Mesothelial cell of epicardium (in vitro differentiated cells): ENCODE data around the gene TBC1D14. TPM values are rescaled to one million over a fixed set of nuclear protein-coding genes. Genes with fewer than 3 reads are reported as not detected.

Experiments
- DNase-seq, 2 experiments: peaks; one replicate each; pipeline ENCODE4 v3.0.0; 2021; ENCODE audit warnings: low spot score in 2 of 2; ENCODE audit not compliant: unreplicated experiment in 2 of 2
- H3K27ac Mint-ChIP-seq: 2 replicates; pipeline ENCODE4 v1.8.0; 2021; ENCODE audit warnings: mixed read lengths
- H3K27me3 Mint-ChIP-seq: 2 replicates; pipeline ENCODE4 v1.8.0; 2021; ENCODE audit warnings: low read depth, mixed read lengths
- H3K36me3 Mint-ChIP-seq: 2 replicates; pipeline ENCODE4 v1.8.0; 2021; ENCODE audit warnings: mixed read lengths
- H3K4me1 Mint-ChIP-seq: 2 replicates; pipeline ENCODE4 v1.8.0; 2021; ENCODE audit warnings: mixed read lengths
- H3K4me3 Mint-ChIP-seq: 2 replicates; pipeline ENCODE4 v1.8.0; 2021; ENCODE audit warnings: mild to moderate bottlenecking, moderate library complexity, mixed read lengths
- H3K9me3 Mint-ChIP-seq: 2 replicates; pipeline ENCODE4 v1.8.0; 2021; ENCODE audit warnings: mixed read lengths
- total RNA-seq: library from RNA; stranded (reverse); gene quantifications from 3 replicates; pipeline ENCODE4 v1.2.1, GENCODE V29; 2021
- TF ChIP-seq, protein P1 (sequence below): fragments of 200-600 bp; sonication (generic); IDR thresholded peaks from one replicate; pipeline ENCODE4 v1.5.0; 2021; ENCODE audit warnings: antibody characterized with exemption; ENCODE audit not compliant: unreplicated experiment

The TBC1D14 gene
- total RNA-seq, 1 donor from 2014 or later: 54.5 TPM

DNA sequence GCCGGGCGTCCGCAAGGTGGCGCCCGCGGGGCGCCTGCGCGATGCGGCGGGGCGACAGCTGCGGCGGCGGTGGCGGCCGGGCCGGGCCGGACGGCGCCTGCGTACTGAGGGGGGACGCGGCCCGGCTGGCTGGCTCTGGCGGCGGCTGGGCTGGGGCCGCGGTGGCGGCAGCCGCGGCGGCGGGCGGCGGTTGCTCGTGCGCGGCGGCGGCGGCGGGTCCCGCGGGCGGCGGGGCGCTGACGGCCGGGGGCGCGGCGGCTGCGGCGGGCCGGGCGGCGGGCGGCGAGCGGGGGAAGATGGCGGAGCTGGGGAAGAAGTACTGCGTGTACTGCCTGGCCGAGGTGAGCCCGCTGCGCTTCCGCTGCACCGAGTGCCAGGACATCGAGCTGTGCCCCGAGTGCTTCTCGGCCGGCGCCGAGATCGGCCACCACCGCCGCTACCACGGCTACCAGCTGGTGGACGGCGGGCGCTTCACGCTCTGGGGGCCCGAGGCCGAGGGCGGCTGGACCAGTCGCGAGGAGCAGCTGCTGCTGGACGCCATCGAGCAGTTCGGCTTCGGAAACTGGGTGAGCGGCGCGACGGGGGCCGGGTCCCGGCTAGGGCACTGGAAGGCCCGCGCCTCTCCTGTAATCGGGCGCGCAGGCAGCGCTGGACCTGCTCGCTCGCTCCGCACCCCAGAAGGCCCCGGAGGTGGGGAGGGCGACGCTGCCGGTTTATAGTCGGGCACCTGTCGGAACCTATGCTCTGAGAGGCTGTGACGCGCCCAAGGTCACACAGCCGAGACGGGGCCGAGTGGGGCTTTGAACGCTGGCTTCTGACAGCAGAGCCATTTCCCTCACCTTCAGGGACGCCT is 133.9 kb downstream of the TBC1D14 start, which contains the start of gene TADA2B:
Gene TADA2B (plus strand): TSS at position 89 of the 853 bp plus-strand sequence. CDS start 208 bp downstream, at position 297.
- TF ChIP-seq, protein P1, sequence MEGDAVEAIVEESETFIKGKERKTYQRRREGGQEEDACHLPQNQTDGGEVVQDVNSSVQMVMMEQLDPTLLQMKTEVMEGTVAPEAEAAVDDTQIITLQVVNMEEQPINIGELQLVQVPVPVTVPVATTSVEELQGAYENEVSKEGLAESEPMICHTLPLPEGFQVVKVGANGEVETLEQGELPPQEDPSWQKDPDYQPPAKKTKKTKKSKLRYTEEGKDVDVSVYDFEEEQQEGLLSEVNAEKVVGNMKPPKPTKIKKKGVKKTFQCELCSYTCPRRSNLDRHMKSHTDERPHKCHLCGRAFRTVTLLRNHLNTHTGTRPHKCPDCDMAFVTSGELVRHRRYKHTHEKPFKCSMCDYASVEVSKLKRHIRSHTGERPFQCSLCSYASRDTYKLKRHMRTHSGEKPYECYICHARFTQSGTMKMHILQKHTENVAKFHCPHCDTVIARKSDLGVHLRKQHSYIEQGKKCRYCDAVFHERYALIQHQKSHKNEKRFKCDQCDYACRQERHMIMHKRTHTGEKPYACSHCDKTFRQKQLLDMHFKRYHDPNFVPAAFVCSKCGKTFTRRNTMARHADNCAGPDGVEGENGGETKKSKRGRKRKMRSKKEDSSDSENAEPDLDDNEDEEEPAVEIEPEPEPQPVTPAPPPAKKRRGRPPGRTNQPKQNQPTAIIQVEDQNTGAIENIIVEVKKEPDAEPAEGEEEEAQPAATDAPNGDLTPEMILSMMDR: no peak
- peaks cover 8% of the 10 kb centered on the region for H3K27me3 Mint-ChIP-seq

DNA sequence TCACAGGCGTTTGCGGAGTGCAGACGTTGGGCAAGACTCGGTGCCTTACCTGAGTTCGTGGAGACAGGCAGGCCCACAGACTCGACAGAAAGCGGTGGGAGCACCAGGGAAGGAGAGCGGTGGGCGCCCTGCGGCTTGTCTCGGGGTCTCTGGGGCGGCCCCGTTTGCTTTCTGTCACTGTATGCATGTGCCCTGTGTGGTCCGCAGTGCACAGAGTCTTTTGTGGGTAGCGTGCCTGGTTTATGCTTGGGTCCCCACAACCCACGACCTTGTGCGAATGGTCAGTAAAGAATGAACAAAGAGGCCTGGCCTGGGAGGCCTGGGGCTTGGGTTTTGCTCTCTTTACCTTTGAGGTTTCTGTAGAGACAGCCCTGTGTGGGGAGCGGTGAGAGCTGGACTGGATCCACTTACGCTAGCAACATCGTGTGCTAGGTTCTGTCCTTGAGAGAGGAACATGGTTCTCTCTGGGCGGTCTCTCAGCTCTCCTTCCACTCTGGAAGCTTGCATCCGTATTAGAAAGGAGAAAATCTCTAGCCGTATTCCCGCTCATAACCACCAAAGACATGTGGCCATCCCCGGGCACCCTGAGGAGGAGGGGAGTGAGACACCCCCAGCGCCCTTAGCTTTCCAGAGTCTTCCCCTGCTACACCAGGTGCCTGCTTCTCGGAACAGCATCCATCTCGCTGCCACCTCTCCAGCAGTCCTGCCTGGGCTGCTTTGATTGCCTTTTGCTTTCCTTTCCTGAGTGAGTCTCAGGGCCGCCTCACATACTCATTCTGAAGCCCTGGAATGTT is 134.7 kb downstream of the TBC1D14 start:
- peak overlapping the region; percentile 44 for H3K27ac Mint-ChIP-seq
- TF ChIP-seq, protein P1: no peak

More for the DNA sequence above, 133.9 kb downstream of the TBC1D14 start, which contains the start of gene TADA2B:
- peak within 1 kb of the TSS; percentile 83 for H3K4me3 Mint-ChIP-seq
- peaks cover 31% of the 10 kb centered on the region for H3K4me1 Mint-ChIP-seq
- DNase-seq: peak in 1 of 2 experiments; percentile 61
- H3K9me3 Mint-ChIP-seq: no peaks in the 10 kb centered on the region
- H3K27ac Mint-ChIP-seq: peak within 1 kb of the TSS; percentile 87
- peaks cover 3% of the 10 kb centered on the region for H3K36me3 Mint-ChIP-seq

DNA sequence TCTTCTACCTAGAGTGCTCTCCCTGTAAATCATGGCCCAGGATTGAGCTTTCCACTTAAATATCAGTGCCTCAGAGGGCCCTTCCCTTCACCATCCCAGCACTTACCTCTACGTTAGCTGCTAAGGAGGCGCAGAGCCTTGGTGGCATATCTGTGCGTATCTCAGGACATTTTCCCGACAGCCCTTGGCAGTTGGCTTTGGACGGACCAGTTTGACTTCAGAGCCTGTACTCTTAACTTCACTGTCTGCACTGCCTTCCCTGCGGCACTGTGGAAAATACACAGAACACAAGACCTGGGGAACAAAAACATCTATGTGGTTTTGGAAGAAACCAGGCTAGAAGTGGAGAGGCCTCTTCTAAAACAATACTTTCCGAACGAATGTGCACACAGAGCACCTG is 135.9 kb downstream of the TBC1D14 start:
- H3K36me3 Mint-ChIP-seq: peaks cover 5% of the 10 kb centered on the region
- H3K4me3 Mint-ChIP-seq: peak overlapping the region; percentile 56
- no peaks in the 10 kb centered on the region for H3K9me3 Mint-ChIP-seq
- TF ChIP-seq, protein P1: no peak
- peaks cover 31% of the 10 kb centered on the region for H3K4me1 Mint-ChIP-seq
- H3K27me3 Mint-ChIP-seq: peaks cover 8% of the 10 kb centered on the region
- DNase-seq: no peak
- H3K27ac Mint-ChIP-seq: no peak overlapping the region

More for the DNA sequence above, 134.7 kb downstream of the TBC1D14 start:
- Mint-ChIP-seq H3K27me3 (peaks cover 8% of the 10 kb centered on the region), H3K9me3 (no peaks in the 10 kb centered on the region), H3K36me3 (peaks cover 5% of the 10 kb centered on the region), H3K4me3 (peak overlapping the region; percentile 83), H3K4me1 (peaks cover 31% of the 10 kb centered on the region)
- no peak for DNase-seq

DNA sequence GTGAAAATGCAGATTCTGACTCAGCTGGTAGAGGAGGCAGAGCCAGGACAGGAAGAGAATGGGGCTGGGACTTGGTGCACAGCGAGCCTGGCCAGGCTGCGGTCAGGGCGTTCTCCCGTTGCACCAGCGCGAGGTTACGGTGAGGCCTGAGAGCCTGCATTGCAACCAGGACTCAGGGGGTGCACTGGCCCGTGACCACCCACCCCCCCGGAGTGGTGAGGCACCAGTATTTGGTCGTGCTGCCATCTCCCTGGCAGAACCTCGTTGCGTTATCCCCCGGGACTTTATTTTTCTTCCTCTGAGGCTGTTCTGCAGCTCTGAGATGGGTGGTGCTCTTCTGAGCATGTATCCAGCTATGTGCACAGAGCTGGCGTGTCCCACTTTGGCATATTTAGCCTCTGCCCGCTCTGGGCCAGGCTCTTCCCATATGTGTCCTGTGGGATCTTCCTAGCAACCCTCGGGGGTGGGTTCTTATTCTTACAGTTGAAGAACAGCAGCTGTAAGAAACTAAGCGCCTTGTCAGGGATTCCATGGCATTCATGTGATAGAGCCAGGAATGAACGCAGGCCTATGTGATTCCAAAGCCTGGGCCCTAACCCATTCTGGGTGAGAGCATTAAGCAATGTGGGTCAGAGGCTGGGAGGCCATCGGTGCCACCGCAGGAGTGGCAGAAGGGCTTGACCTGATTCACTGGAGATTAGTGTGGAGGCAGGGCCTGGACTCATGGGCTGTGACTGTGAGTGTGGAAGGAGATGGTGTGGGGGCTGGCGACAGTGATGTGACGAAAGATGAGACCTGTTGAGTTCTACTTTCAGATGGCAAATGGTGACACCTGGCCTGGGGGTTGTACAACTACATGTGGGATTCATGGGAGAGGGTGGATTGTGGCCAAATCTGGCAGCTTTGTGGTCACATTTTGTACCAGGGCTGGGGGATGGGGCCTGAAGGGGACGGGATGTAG is 136.6 kb downstream of the TBC1D14 start:
- Mint-ChIP-seq H3K36me3 (peaks cover 5% of the 10 kb centered on the region), H3K27me3 (peaks cover 8% of the 10 kb centered on the region), H3K4me1 (peaks cover 31% of the 10 kb centered on the region), H3K4me3 (no peak overlapping the region), H3K9me3 (no peaks in the 10 kb centered on the region), H3K27ac (no peak overlapping the region)
- no peak for DNase-seq
- TF ChIP-seq, protein P1: no peak

DNA sequence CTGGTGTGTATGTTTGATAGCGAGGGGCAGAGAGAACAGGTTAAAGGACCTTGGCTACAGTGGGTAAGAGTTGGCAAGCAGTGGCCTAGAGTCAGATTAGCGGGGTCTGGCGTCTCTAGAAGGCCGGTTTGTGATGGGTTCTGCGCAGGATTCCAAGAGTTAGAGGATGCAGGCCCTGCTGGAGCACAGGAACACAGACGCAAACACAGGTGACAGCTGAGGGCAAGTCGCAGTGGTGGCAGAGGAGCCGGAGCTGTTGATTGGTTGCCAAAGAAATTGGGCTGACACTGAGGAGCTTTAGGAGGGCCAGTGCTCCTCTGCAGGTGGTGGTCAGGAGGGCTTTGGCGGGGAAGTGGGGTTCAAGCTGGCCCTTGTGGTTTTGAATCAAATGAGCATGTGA is 137.3 kb downstream of the TBC1D14 start:
- Mint-ChIP-seq H3K27ac (no peak overlapping the region), H3K9me3 (no peaks in the 10 kb centered on the region), H3K4me1 (peaks cover 27% of the 10 kb centered on the region), H3K27me3 (peaks cover 1% of the 10 kb centered on the region), H3K4me3 (no peak overlapping the region), H3K36me3 (peaks cover 5% of the 10 kb centered on the region)
- TF ChIP-seq, protein P1: no peak
- DNase-seq: no peak
